Fibroblast of skin of abdomen (primary cell): ENCODE data around the gene SQSTM1. TPM values are rescaled to one million over a fixed set of nuclear protein-coding genes. Genes with fewer than 3 reads are reported as not detected.
A peak's percentile ranks its signal among the peaks of the same experiment; 100 is the strongest.
"Not testable (repeated sequence)": the region's sequence is repeated elsewhere in the genome, so short reads cannot be mapped to it uniquely, and the experiment has no call there.

Experiments
- DNase-seq: peaks from one replicate; pipeline ENCODE4 v3.0.0-alpha.2; 2013
- polyA plus RNA-seq, 2 experiments: library from polyadenylated mRNA; unstranded; fragments of 120-200 nt; gene quantifications; one replicate each; pipeline ENCODE4 v1.2.1, GENCODE V29; 2013; ENCODE audit not compliant: insufficient read length in 2 of 2

The SQSTM1 gene
- polyA plus RNA-seq (2013, experiment 1 of 2; ENCODE audit: insufficient read length): 208 TPM
- 203 TPM for polyA plus RNA-seq (2013, experiment 2 of 2; ENCODE audit: insufficient read length)

GRCh38 chr5:179820483-179821297, at the start of gene SQSTM1:
Gene SQSTM1, plus strand, starts transcription at chr5:179820905. Its CDS starts 32 bp downstream, at chr5:179820937.
- DNase-seq: peak; percentile 78

DNA sequence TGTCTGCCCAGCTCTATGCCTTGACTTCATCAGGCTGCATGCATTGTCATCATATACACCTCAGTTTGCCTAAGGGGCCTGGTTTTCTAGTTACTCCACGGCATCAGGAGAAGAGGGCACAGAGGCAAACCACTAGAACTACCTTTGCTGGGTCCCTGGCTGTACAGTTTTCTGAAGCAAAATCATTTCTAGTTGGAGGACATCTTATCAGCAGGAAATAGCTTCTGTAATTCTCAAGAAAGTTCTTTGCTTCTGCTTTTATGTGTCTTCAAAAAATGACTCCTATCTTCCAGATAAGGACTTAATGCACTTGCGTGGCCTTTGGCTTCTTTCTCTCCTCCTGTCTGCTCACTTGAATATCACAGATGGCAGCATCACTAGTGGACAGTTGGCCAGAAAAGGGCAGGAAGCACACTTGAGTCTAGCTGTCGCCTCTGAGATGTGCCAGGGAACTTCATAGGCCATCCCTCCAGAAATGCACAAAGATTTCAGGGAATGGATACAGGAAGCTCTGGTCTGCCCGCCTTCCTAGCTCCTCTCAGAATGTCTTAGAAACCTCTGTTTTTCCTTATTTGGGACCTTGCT, 49.3 kb upstream of the SQSTM1 start:
- no peak for DNase-seq

DNA sequence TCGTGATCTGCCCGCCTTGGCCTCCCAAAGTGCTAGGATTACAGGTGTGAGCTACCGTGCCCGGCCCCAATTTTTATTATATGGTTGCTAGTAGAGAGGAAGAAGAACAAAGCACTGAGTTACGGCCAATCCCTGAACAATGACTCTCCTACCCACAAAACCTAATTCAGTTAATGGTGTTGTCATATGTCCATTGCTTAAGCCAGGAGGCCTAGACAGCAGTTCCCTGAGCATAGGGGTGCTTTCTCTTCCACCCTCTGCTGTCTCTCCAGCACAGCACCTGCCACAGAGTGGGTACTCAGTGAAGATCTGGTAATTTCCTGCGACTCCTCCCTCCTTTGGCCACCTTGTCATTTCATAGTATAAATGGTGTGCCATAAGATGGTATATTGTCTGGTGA, 48.4 kb upstream of the SQSTM1 start:
- DNase-seq: no peak

- no peak for DNase-seq
Observed at GRCh38 chr5:179773686-179774040, 47.0 kb upstream of the SQSTM1 start.

DNA sequence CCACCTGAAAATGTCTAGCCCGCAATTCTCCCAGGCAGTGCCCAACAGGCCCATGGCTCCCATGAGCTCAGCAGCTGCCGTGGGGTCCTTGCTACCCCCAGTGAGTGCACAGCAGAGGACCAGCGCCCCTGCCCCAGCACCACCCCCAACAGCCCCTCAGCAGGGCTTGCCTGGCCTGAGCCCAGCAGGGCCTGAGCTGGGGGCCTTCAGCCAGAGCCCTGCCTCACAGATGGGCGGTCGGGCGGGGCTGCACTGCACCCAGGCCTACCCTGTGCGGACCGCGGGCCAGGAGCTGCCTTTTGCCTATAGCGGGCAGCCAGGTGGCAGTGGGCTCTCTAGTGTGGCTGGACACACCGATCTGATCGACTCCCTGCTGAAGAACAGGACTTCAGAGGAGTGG, 46.3 kb upstream of the SQSTM1 start:
- no peak for DNase-seq

DNA sequence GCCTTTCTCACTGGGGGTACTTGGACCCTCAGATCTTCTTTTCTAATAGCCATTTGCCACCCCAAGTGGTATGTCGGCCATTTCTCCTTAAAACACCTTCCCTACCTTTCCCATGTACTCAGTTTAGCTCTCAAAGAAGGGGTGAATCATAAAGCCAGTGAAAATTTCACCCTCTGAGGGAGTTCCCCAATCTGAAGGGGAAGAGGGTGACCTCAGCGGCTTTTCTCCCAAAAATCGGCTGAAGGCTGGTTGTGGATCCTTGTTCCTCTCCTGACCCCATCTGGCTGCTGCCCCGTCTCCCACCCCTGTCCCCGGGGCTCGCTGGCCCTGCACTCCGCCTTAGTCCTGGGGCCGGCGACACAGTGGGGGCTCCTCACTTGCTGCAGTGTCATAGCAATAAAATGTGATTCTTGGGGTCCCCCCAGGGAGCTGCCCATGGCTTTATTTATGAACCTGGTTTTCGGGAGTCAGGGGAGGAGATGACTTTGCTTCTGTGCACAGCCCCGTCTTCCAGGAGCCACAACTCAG, 44.2 kb upstream of the SQSTM1 start:
- DNase-seq: no peak

DNA sequence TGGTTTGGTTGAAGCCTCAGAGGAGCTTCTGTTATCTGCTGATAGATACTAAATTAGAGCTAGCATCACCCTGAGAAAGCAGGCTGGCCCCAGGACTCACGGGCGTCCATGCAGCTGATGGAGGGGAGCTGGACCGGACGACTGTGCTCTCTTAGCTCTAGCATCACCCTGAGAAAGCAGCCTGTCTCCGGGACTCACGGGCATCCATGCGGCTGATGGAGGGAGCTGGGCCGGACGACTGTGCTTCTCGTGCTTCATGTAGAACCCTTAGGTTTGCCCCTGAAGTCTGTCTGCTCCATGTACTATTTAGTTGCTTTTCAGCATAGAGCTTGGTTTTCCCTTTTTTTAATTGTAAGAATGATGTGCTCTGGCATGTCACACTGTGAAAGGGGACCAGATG, 43.2 kb upstream of the SQSTM1 start:
- no peak for DNase-seq

GRCh38 chr5:179777909-179778308, 42.8 kb upstream of the SQSTM1 start:
- DNase-seq: no peak

DNA sequence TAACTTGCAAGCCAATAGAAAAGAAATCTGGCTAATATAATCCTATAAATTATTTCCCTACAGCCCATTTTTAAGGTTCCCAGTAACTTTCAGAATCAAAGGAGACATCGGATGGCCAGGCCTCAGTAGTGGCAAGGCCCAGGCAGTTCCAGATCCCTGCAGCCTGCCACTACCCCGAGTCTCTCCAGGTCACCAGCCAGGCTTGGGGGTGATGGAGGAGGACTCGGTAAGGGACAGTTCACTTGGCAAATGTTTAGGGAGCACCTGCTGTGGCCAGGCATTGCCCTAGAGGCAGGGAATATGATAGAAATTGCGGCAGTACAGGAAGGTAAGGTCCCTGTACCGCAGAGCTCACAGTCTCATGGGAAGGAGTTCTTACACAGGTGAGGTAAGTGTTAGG, 42.1 kb upstream of the SQSTM1 start:
- DNase-seq: no peak

- DNase-seq: no peak
Observed at GRCh38 chr5:179779826-179780225, 40.9 kb upstream of the SQSTM1 start.

DNA sequence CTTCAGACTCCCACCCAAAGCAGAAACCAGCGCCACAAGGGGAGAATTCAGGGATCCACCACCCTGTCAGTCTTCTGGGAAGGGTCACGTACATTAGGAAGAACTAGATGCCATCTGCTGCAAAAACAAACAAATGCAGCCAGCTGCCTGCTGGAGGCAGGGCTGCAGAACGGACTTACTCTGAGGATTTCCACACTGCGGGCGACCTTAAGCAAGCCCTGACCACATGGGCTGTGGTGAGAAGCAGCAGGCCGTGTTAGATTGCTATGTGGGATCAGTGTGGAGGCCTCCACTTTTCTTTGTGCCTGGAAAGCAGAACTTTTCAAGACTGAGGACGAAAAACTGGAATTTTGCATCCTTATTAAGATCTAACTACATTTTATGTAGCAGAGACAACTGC, 40.3 kb upstream of the SQSTM1 start:
- DNase-seq: no peak

- no peak for DNase-seq
Observed at GRCh38 chr5:179781846-179782245, 38.9 kb upstream of the SQSTM1 start.

DNA sequence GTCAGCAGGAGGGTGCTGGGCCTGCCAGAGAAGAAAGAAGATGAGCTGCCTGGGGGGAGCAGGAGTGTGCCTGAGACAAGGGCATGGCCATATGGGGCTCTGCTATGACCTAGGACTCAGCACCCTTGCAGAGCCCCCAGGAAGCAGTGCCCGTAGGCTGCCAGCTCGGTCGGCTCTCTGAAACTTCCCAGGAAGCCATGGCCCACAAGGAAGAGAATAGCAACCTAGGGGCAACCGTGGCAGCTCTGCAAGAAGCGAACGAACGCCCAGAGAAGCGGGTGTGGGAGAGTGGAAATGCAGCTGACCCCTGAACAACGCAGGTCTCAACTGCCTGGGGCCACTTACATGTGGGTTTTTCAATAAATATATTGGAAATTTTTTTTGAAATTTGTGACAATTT, 37.6 kb upstream of the SQSTM1 start:
- no peak for DNase-seq

DNA sequence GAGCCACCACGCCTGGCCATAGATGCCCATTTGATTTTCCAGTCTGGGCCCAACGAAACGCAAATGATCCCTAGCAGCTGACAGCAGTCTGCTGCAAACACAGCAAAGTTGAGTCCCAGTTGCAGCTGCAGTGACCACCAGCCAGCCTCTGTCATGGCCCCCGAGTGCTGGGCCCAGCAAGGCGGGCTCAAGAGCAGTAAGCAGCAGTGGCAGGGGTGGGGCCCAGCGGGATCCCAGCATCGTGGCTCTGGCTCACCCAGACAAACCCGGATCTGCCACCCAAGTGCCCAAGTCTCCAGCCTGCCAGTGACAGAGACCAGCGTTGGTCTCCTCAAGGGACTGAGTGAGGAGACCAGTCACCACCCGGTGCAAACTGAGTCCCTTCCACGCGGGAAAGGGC, 33.8 kb upstream of the SQSTM1 start:
- DNase-seq: no peak

- DNase-seq: no peak
Observed at GRCh38 chr5:179788193-179788854, 32.4 kb upstream of the SQSTM1 start.

- not testable (repeated sequence) for DNase-seq
Observed at GRCh38 chr5:179789278-179789677, 31.4 kb upstream of the SQSTM1 start.

- DNase-seq: no peak
Observed at GRCh38 chr5:179791881-179792611, 28.7 kb upstream of the SQSTM1 start.

DNA sequence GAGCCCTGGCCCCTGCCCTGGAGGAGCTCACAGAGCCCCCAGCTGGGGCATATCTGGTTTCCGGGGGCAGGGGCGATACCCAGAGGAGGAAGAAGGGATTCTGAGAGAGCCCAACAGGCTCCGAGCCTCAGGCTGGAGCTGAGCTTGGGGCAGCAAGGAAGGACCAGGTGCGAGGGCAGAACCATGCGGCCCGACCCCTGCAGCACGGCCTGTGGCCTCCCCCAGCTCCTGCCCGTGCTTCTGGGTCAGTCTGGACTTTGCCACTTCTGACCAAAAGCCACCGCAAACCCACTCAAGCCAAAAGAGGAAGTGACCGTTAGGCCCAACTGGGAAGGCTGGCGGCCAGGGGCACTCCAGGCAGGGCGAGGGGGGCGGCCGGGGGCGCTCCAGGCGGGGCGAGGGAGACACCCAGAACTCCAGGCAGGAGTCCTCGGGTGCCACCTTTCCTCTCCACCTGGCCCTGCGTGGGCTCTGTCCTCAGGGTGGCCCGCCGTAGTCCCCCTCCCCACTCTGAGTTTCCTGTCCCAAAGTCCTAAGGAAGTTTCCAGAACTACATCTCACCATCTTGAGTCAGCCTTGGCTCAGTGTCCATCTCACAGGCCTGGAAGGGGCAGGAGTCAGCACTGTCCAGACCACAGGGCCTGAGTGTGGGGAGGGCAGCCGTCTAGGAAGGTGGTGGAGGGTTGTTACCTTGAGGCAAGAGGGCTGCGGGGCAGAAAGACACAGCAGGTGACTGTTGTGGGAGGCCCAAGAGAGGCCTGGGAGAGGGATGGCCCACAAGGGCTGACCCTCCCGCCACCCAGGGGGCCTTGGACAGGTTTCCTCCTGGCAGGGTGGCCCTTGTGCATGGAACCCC, 27.9 kb upstream of the SQSTM1 start:
- no peak for DNase-seq

- peak; percentile 63 for DNase-seq
Observed at GRCh38 chr5:179793468-179794139, 27.1 kb upstream of the SQSTM1 start, which contains the start of gene LTC4S. Gene LTC4S, plus strand, starts transcription at chr5:179793986. Its CDS starts 95 bp downstream, at chr5:179794081.

DNA sequence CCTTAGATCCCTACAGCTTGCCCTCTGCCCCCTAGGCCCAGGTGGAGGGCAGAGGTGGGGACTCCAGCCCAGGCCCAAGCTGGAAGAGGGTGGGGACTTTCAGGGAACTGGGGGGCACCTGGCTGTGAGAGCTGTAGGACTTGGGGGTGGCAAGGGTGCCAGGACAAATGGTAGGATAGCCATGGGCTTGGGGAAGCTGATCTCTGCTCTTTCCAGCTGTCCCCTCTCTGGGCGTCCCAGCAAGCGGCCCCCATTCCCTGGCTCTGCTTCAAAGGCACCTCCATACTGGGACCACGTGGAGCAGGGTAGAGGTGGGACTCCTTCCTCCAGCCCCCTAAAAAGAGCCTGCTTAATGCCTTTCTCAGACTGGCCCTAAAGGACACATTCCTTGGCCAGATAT, 26.5 kb upstream of the SQSTM1 start:
- DNase-seq: no peak

- DNase-seq: no peak
Observed at GRCh38 chr5:179794575-179794974, 26.1 kb upstream of the SQSTM1 start.
